GM18873 (cell line): Measurements from ENCODE around the gene TGIF1.

Experiments used
- ATAC-seq: cut with Tn5 transposase; IDR thresholded peaks from one replicate; pipeline ENCODE4 v1.9.1; 2021; ENCODE audit warnings: mild to moderate bottlenecking, moderate library complexity, moderate number of reproducible peaks; ENCODE audit not compliant: unreplicated experiment, low FRiP score

Gene TGIF1

DNA sequence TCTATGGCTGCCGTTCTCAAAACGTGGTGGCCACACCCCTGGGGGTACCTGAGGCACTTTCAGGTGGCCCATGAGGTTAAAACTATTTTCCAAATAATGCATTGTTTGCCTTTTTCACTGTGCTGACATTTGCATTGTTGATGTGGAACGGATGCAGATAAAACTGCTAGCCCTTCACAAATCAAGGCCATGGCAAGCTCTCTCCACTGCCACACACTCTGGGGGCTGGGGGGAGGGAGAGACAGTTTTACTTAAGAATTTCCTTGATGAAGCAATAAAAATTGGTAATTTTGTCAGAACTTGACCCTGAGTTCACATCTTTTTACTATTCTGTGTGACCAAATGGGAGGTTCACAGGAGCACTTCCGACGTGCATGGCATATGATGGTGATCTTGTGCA is 22.0 kb upstream of the TGIF1 start:
- no peak for ATAC-seq

DNA sequence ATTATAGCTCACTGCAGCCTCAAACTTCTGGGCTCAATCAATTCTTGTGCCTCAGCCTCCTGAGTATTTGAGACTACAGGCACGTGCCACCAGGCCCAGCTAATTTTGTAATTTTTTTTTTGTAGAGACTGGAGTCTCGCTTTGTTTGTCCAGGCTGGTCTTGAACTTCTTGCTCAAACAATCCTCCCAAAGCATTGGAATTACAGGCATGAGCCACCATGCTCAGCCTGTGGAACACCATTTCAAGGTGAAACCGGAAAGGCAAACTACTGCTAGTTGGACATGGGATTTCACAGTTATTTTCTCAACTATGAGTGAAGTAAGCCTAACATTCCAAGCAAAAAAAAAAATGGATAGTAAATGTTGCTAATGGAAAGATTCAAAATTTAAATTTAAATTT is 20.9 kb upstream of the TGIF1 start:
- ATAC-seq: no peak

DNA sequence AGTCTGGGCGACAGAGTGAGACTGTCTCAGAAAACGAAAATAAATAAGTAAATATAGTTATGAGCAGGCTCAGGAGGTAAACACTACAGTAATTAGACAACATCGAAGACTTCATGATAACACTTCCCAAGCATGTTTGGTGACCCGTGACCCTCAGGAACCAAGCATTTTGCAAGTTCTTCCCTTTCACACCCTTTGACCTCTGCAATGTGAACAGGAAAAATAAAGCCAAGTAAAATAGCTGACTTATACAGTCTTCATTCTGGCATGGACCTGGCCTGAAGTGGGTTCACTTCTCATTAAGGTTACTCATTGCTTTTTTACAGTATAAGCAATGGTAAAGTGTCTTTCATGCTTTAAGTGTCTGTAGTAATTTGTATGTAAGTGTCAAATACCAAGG is 15.3 kb upstream of the TGIF1 start:
- no peak for ATAC-seq

DNA sequence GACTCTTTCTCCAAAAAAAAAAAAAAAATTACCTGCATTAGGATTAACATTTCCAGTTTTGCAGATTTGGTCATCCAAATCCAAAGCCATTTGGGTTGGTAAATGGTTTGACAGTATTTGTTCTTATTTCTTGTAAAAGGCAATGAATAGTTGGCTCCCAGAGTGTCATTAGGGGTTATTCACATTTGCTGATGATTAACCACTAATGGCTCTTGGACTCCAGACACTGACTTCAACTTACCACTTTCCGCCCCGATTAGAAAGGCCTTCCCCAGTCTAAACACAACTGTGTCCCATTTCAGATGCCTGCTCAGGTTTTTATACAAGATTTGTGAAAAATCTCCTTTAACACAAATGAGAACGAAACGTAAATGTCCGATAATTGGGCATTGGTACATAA is 9.6 kb upstream of the TGIF1 start:
- no peak for ATAC-seq

DNA sequence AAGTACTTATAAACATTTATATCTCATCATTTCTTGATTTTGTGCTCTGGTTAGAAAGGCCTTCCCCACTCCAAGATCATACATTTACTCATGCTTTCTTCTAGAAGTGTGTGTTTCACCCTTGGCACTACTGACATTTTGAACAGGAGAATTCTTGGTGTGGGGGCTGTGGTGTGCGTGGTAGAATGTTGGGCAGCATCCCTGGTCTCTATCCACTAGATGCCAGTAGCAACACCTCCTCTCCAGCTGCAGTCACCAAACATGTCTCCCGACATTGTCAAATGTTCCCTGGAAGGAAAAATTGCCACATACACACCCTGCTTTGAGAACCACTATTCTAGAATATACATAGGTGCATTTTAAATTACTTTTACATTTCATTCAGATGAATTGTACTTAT is 8.7 kb upstream of the TGIF1 start:
- ATAC-seq: no peak

DNA sequence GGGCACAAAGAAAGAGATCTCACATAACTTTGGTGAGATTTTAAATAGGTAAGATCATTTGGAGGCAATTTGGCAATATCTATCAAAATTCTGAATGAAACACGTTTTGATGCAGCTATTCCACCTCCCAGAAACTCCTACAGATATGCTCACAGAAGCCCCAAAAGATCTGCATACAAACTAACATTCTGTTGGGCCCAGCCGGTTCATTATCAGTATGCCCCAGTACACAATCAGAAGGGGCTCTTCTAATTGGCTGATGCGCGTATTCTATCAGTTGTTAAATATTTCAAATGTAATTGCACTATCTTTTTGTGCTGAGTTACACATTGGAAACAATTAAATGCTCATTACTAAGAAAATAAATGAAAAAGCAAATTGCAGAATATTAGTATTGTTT is 7.1 kb upstream of the TGIF1 start:
- ATAC-seq: no peak

DNA sequence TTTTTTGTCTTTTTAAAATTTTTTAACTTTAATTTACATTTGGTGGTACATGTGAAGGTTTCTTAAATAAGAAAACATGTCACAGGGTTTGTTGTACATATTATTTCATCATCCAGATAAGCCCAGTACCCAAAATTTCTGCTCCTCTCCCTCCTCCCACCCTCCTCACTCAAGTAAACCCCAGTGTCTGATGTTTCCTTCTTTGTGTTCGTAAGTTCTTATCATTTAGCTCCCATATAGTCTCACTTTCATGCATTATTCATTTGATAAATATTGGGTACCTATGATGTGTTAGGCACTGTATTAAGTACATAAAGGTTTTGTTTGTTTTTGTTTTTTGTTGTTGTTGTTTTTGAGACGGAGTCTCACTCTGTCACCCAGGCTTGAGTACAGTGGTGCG is 5.7 kb upstream of the TGIF1 start:
- ATAC-seq: no peak

DNA sequence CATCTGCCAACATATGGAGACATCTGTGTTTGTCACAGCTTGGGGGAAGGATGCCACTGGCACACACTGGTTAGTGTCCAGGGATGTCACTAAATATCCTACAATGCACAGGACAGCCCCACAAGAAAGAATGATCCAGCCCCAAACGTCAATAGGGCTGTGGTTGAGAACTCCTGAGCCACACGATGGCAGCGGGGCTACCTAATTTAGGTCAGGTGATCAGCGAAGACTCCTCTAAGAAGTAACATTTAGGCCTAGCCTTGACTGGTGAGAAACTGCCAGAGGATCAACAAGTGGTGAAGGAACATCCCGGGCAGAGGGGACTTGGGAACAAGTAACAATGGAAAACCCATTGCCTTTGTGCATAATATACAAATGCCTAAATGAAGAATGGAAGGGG is 5.0 kb upstream of the TGIF1 start:
- no peak for ATAC-seq

DNA sequence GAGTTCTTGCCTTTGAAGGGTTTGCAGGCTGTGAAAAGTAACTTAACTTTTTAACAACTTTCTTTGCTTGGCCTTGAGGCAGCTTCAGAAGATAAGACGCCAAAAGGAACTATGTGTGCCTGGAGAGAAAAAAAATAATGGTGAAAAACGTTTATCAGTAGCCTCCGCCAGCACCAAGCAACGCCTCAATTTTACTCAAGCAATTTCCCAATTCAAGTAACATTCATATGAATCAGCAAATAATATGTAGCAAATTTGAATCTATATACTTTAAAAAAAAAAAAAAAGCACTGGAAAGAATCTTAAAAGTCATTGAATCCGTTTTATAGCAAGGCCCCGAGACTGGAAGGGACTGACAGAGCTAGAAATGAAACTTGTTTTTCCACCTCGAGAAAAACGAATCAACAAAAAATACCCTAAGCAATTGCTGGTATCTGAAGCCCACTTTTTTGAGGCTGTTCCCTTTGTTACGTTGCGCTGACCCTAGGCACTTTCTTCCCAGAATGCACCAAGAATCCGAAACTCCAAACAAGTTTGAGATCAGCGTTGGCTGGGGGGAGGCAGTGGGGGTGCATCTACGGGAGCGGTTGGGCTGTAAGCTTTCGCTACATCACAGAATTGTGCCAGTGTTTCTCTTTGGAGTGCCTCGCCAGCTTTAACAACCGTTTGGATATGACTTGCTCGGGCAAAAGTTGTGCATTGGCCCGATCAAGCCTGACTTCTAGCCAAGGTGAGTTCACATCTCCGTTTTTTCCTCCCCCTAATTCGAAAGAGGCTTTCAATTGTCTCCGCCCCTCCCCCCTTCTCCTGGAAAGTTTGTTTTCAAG is 2.7 kb upstream of the TGIF1 start:
- ATAC-seq: no peak

DNA sequence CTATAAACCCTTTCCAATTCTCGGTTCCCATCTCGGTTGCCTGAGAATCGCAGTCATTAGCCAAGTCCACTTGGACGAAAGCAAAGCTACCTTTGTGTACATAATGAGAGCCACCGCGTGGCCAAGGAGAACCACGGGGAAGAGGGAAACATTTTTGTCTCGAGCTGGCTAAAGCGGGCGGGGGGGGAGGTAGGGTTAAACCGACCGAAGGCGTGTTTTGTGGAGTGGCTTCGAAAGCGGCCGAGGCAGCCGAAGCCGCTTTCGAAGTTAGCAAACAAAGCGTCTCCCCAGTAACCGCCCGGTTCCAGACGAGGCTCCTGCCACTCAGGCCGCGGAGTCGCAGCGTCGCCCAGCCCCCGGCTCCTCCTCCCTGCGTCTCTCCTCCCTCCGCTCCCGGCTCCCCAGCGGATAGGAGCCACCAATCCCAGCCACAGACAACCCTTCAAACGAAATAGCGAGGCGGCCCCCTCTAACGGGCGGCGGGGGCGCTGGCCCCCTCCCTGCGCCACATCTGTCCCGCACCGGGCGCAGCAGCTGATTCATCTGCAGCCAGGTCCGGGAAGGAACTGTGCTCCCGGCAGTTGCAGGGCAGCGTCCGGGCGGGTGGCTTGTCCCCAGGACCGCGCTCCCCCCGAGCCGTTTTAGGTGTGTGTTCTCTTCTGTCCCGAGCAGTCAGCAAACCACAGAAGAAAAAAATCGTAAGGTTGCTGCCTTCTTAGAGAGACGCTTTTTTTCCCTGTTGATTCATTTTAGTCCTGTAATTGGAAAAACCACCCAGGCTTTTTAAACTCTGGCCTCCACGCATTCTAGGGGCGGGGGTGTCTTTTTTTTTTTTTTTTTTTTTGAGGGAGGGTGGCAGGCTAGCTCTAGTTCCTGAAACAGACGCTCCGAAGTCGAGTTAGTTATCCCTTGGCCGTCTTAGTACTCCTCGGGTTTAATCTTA is 1.8 kb upstream of the TGIF1 start:
- peak; percentile 59 for ATAC-seq

DNA sequence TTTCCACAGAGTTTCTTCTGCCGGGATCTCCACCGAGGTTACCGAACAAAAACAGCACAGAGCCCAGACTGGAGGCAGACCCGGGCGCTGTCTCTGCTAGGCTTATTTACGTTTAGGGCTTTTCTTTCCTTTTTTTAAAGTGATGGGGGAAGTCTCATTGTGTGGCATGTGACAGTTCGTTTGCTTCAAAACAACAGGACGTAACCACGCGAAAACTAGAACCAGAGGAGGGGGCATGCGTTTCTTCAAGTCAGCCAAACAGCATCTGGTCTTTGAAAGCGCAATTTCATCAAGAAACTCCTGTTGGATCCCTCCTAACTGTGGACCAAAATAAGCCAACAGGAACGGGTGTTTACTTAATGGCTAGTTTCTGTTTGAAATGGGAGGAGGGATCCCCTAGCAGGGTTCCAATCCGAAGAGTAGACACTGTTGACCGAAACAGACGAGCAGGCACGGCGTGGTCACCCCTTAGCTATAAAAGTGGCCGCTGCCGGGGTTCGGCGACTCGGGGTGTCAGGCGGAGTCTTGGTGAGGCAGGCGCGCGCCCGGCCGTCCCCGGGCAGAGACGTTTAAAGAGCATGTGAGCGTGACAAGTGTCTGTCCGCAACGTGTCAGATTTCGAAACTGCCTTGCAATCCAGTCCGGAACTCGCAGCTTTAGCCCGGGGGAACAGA is 997 bp upstream of the TGIF1 start:
- peak; percentile 34 for ATAC-seq

DNA sequence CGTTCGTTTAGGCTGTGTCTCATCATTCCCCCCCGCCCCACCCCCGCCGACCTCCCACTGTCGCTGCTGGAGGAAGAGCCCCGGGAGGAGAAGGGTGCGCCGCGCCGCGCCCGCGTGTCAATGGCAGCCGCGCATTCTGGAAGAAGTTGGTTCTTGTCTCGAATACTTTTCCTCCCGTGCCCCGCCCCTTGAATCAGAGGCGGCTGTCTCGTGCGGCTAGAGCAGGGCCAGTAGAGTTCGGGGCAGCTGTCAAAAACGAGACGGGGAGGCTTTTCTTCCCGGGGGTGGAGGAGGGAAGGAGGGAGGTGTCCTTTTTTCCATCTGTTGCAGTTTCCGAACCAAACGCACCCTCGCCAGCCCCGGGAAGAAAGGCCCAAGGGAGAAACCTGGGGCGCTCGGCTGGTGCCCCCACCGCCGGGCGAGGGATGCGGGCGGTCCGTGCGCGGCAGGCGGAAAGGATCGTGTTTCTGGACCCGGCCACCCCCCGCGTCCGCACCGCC is 410 bp upstream of the TGIF1 start:
- no peak for ATAC-seq

DNA sequence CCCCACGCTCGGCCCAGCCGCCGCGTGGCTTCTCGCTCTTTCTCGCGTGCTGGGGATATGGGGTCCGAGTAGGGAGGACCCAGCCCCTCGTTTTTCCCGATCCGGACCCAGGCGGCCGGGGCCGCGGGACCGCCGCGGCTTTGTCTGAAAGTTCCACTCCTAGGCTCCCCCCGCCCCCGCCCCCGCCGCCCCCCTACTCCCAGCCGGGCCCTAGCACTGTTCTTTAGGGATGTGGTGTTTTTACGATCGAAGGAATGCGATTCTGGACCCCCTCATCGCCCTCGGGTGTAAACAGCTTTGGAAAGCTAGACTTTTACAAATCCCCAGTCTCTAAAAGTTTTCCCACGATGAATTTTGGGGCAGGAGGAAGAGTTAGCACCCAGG is 819 bp downstream of the TGIF1 start:
- no peak for ATAC-seq

DNA sequence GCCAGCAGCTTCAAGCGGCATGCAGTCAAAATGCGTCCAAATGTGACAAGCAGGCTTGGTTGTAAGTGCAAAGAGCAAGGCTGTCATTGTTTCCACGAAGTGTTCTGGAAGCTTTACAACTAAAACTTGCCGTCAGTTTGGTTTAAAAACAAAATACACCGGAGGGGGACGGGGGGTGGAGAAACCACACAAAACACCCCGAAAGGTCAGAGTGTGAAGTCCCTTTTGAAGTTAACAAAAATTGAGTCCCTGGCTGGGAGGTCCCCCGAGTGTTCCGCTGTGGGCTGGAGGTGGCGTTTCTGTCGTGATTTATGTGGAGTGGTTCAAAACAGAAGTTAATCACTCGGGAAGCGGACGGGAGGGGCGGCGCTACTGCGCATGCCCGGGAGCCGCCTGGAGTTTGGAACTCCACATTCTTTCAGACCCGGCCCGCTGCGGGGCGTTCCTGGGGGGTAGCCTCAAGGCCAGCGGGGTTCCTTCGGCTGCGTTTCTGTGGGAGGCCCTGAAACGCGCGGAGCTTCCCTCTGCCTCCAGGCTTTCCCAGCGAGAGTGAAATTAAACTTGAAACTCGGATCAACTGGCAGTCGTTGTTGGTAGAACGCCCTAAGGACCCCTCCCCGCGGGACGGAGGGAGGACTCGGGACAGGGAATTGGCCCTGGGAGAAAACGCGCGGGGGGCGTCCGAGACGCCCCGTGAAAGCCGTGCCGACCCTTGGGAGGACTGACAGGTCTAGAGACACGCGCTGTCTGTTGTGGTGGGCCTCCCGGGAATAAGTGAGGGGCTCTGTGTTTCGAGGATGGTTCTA is 1.4 kb downstream of the TGIF1 start:
- ATAC-seq: no peak

DNA sequence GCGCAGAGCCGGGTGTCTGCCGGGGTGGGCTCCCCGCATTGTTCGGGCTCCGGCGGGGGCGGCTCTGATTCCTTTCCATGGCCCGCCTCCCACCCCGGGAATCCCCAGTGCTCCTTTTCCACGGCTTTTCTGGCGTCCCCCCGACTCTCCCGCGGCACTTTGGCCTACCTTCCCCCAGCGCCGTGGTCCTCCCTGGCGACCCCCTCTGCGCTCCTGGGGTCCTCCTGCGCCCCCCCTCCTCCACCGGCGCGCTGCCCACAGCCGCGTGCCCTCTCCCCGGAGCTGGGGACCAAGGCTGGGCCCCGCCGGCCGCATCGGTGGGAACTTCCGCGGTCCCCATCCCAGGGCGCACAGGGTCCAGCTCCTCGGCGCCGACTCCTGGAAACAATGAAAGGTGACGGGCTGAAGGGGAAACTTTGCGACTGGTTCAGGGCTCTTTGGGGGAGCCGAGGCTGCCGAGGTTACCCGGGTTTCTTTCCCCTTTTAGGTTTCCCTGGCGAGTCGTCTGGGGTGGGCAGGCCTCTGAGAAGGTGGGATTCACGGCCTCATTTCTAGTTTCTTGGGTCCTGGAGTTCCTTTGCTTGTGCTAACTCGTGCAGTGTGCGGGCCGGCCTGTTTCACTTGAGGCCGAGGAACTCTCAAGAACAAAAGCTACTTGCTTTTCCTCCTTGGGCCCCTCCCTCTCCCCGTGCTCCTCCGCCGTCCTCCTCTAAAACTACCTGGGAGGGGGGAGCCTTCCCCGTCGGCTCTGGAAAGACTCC is 2.2 kb downstream of the TGIF1 start:
- no peak for ATAC-seq

DNA sequence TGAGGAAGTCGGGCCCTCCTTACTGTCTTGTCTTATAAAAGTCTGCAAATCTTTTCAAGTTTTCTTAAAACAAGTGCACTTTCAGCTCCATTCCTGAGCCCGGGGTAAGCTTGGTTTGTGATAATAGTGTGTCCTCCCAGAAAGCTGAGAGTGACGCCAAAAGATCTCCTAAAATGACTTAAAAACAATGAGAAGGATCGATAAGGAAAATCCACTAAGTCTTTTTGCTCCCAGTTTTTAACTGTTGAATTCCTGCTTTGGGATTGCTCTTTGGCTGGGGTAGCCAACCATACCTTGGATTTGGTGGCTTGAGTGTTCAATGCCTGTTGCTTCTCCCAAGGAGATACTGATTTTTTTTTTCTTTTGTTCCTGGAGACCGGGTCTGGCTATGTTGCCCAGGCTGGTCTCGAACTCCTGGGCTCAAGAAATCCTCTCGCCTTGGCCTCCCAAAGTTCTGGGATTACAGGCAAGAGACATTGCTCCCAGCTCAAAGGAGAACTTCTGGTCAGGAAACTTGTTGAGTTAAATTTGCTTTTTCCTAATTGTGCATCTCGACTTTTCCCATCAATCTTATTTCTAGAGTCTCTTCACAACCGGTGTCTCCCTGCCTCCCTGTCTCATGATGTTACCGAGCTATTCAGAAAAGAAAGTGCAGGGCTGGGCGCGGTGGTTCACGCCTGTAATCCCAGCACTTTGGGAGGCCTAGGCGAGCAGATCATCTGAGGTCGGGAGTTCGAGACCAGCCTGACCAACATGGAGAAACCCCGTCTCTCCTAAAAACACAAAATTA is 3.0 kb downstream of the TGIF1 start:
- no peak for ATAC-seq

DNA sequence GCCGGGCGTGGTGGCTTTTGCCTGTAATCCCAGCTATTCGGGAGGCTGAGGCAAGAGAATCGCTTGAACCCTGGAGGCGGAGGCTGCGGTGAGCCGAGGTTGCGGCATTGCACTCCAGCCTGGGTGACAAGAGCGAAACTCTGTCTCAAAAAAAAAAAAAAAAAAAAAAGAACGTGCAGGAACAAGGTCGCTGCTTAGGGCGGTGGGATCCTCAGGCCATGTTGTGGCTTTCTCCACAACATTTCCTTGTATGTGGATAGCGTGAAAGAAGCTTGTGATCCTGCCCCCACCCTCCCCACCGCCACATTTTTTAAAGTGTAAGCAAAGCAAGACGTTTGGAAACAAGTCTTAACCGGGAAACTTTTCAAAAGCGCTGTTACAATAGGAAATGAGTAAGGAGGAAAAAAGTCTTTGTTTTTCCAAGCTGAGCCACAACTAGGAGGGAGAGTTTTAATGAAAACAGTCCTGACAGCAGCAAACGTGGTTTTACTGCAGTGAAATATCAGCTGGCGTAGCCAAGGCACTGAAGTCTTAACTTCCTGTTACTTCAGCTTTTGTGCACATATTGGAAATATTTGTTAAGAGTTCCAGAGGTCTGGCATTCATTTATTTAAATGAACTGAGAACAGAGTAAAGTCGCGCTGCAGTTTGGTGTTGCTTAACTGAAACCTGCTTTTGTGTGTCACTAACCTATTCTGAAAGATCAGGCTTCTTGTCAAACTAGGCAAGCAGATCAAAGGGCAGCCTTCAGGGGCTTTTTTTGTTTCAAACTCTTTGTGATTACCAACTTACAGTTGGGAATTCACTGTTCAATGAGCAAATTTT is 3.8 kb downstream of the TGIF1 start:
- ATAC-seq: no peak
